Astrocyte (in vitro differentiated cells and primary cell): ENCODE data around the gene NEK10. TPM values are rescaled to one million over a fixed set of nuclear protein-coding genes. Genes with fewer than 3 reads are reported as not detected.

Experiments used
- DNase-seq: peaks from one replicate; pipeline ENCODE4 v3.0.0-alpha.2; 2010; ENCODE audit warnings: low read depth
- FAIRE-seq: peaks from 2 replicates; lab custom pipeline; 2011; peaks lifted over from hg19 to GRCh38; lab: Jason Lieb, UNC
- H2AFZ ChIP-seq: 2 replicates; pipeline ENCODE4 v1.6.0; 2012; ENCODE audit warnings: low read depth, low read length, inconsistent platforms
- H3K27ac ChIP-seq: 2 replicates; pipeline ENCODE4 v1.5.1; 2011; ENCODE audit warnings: low read depth, low read length, inconsistent platforms
- H3K27me3 ChIP-seq: 2 replicates; pipeline ENCODE4 v1.6.0; 2011; ENCODE audit warnings: low read length, inconsistent platforms; ENCODE audit not compliant: insufficient read depth
- H3K36me3 ChIP-seq: 2 replicates; pipeline ENCODE4 v1.5.1; 2011; ENCODE audit warnings: low read length, inconsistent platforms; ENCODE audit not compliant: insufficient read depth
- H3K4me1 ChIP-seq: 2 replicates; pipeline ENCODE4 v1.5.1; 2011; ENCODE audit warnings: low read length, inconsistent platforms; ENCODE audit not compliant: insufficient read depth
- H3K4me2 ChIP-seq: 2 replicates; pipeline ENCODE4 v1.6.0; 2012; ENCODE audit warnings: low read length, inconsistent platforms
- H3K4me3 ChIP-seq: 2 replicates; pipeline ENCODE4 v1.5.1; 2011; ENCODE audit warnings: low read depth, mild to moderate bottlenecking, low read length, inconsistent platforms; ENCODE audit not compliant: insufficient read depth
- H3K79me2 ChIP-seq: 2 replicates; pipeline ENCODE4 v1.6.0; 2012; ENCODE audit warnings: mild to moderate bottlenecking, low read length, inconsistent platforms; ENCODE audit not compliant: insufficient read depth
- H3K9ac ChIP-seq: 2 replicates; pipeline ENCODE4 v1.6.0; 2012; ENCODE audit warnings: mild to moderate bottlenecking, low read length, inconsistent platforms
- H3K9me3 ChIP-seq: 2 replicates; pipeline ENCODE4 v1.5.1; 2012; ENCODE audit warnings: low read depth, mild to moderate bottlenecking, low read length, inconsistent platforms; ENCODE audit not compliant: insufficient read depth
- H4K20me1 ChIP-seq: 2 replicates; pipeline ENCODE4 v1.6.0; 2012; ENCODE audit warnings: low read length, inconsistent platforms; ENCODE audit not compliant: insufficient read depth
- H3K27ac Mint-ChIP-seq: one replicate; pipeline ENCODE4 v1.8.0; 2021; ENCODE audit warnings: mild to moderate bottlenecking, mixed read lengths; ENCODE audit not compliant: unreplicated experiment
- H3K27me3 Mint-ChIP-seq: one replicate; pipeline ENCODE4 v1.8.0; 2021; ENCODE audit warnings: low read depth, mixed read lengths; ENCODE audit not compliant: unreplicated experiment
- H3K36me3 Mint-ChIP-seq: one replicate; pipeline ENCODE4 v1.8.0; 2021; ENCODE audit warnings: low read depth, mixed read lengths; ENCODE audit not compliant: unreplicated experiment
- H3K4me1 Mint-ChIP-seq: one replicate; pipeline ENCODE4 v1.8.0; 2021; ENCODE audit warnings: low read depth, mixed read lengths; ENCODE audit not compliant: unreplicated experiment
- H3K4me3 Mint-ChIP-seq: one replicate; pipeline ENCODE4 v1.8.0; 2021; ENCODE audit warnings: mild to moderate bottlenecking, moderate library complexity, mixed read lengths; ENCODE audit not compliant: unreplicated experiment
- H3K9me3 Mint-ChIP-seq: one replicate; pipeline ENCODE4 v1.8.0; 2021; ENCODE audit warnings: mild to moderate bottlenecking, mixed read lengths; ENCODE audit not compliant: unreplicated experiment
- CTCF ChIP-seq: IDR thresholded peaks from 2 replicates; pipeline ENCODE4 v1.5.1; 2011; ENCODE audit warnings: low read depth, mild to moderate bottlenecking, inconsistent platforms, low read length, moderate library complexity; ENCODE audit not compliant: insufficient read depth
- EZH2 ChIP-seq: IDR thresholded peaks from 2 replicates; pipeline ENCODE4 v1.6.1; 2012; ENCODE audit warnings: mild to moderate bottlenecking, low read length, inconsistent platforms; ENCODE audit not compliant: insufficient read depth
- total RNA-seq: library from RNA; stranded (reverse); gene quantifications from 2 replicates; pipeline ENCODE4 v1.2.1, GENCODE V29; 2021

NEK10 gene
- total RNA-seq, 1 donor from 2014 or later, result 3.2 TPM

GRCh38 chr3:27081992-27082607 lies 287.1 kb downstream of the NEK10 start:
- no peaks in the 10 kb centered on the region for H3K27me3 ChIP-seq
- H3K9me3 Mint-ChIP-seq, result no peaks in the 10 kb centered on the region
- no peaks in the 10 kb centered on the region for H3K4me1 ChIP-seq
- no peak overlapping the region for H3K27ac ChIP-seq
- H3K27ac Mint-ChIP-seq, result no peak overlapping the region
- TF ChIP-seq EZH2, result no peak
- no peak for TF ChIP-seq CTCF
- peaks cover 3% of the 10 kb centered on the region for H3K4me1 Mint-ChIP-seq
- H3K36me3 ChIP-seq, result no peaks in the 10 kb centered on the region
- no peak for FAIRE-seq
- no peaks in the 10 kb centered on the region for H3K36me3 Mint-ChIP-seq
- H3K9me3 ChIP-seq, result no peaks in the 10 kb centered on the region
- H3K4me3 Mint-ChIP-seq, result no peak overlapping the region
- H3K4me3 ChIP-seq, result no peak overlapping the region
- H3K4me2 ChIP-seq, result no peak overlapping the region
- no peaks in the 10 kb centered on the region for H3K79me2 ChIP-seq
- H3K27me3 Mint-ChIP-seq, result no peaks in the 10 kb centered on the region
- DNase-seq, result no peak
- H3K9ac ChIP-seq, result no peak overlapping the region
- H2AFZ ChIP-seq, result no peak overlapping the region
- no peaks in the 10 kb centered on the region for H4K20me1 ChIP-seq

- H3K9me3 ChIP-seq, result no peaks in the 10 kb centered on the region
- H3K9me3 Mint-ChIP-seq, result no peaks in the 10 kb centered on the region
Observed at GRCh38 chr3:27081566-27081965, 287.6 kb downstream of the NEK10 start.

More at GRCh38 chr3:27081566-27081965, 287.6 kb downstream of the NEK10 start:
- H3K27me3 ChIP-seq, result no peaks in the 10 kb centered on the region
- no peaks in the 10 kb centered on the region for H3K4me1 ChIP-seq
- no peak overlapping the region for H3K27ac ChIP-seq
- H3K4me2 ChIP-seq, result no peak overlapping the region
- H3K27me3 Mint-ChIP-seq, result peaks cover 1% of the 10 kb centered on the region
- H3K4me3 ChIP-seq, result no peak overlapping the region
- H3K36me3 ChIP-seq, result no peaks in the 10 kb centered on the region
- no peak overlapping the region for H3K9ac ChIP-seq
- no peak for TF ChIP-seq CTCF
- H3K4me3 Mint-ChIP-seq, result no peak overlapping the region
- no peak for FAIRE-seq
- DNase-seq, result no peak
- H4K20me1 ChIP-seq, result no peaks in the 10 kb centered on the region
- H3K27ac Mint-ChIP-seq, result no peak overlapping the region
- H2AFZ ChIP-seq, result no peak overlapping the region
- H3K79me2 ChIP-seq, result no peaks in the 10 kb centered on the region
- H3K36me3 Mint-ChIP-seq, result no peaks in the 10 kb centered on the region
- H3K4me1 Mint-ChIP-seq, result peaks cover 3% of the 10 kb centered on the region
